Keratinocyte (primary cell): ENCODE measurements around the gene MRPL32. TPM values are rescaled to one million over a fixed set of nuclear protein-coding genes. Genes with fewer than 3 reads are reported as not detected.

ENCODE experiments used
- DNase-seq: peaks from one replicate; pipeline ENCODE4 v3.0.0-alpha.2; 2011; ENCODE audit warnings: low read depth, missing footprints, low spot score
- FAIRE-seq: peaks from 2 replicates; lab custom pipeline; 2011; peaks lifted over from hg19 to GRCh38; lab: Jason Lieb, UNC
- H2AFZ ChIP-seq: 2 replicates; pipeline ENCODE4 v1.6.0; 2012; ENCODE audit warnings: low read length, control low read depth, inconsistent platforms; ENCODE audit not compliant: control insufficient read depth
- H3K27ac ChIP-seq: 2 replicates; pipeline ENCODE4 v1.5.1; 2011; ENCODE audit warnings: low read length; ENCODE audit not compliant: control insufficient read depth, insufficient read depth
- H3K27me3 ChIP-seq: 3 replicates; pipeline ENCODE4 v1.6.0; 2011; ENCODE audit warnings: low read length; ENCODE audit not compliant: control insufficient read depth, insufficient read depth; ENCODE audit errors: extremely low read depth
- H3K36me3 ChIP-seq, 2 experiments: 2 replicates in 1 of 2; 3 replicates in 1 of 2; pipeline ENCODE4 v1.5.1; 2011; ENCODE audit warnings: low read length in 2 of 2, mild to moderate bottlenecking in 1 of 2; ENCODE audit not compliant: control insufficient read depth in 2 of 2, insufficient read depth in 2 of 2; ENCODE audit errors: extremely low read depth in 1 of 2
- H3K4me1 ChIP-seq: 3 replicates; pipeline ENCODE4 v1.5.1; 2011; ENCODE audit warnings: low read length; ENCODE audit not compliant: control insufficient read depth, insufficient read depth; ENCODE audit errors: extremely low read depth
- H3K4me2 ChIP-seq: 3 replicates; pipeline ENCODE4 v1.6.0; 2011; ENCODE audit warnings: low read depth, low read length; ENCODE audit not compliant: control insufficient read depth, insufficient read depth; ENCODE audit errors: extremely low read depth
- H3K4me3 ChIP-seq, 3 experiments: fragments of 200-600 bp in 1 of 3; sonication (generic) in 1 of 3; 2 replicates in 2 of 3; 3 replicates in 1 of 3; pipeline ENCODE4 v1.5.1; 2011 to 2016; ENCODE audit warnings: low read length in 3 of 3, mild to moderate bottlenecking in 3 of 3, control low read depth in 2 of 3, inconsistent platforms in 1 of 3, low read depth in 1 of 3, mixed read lengths in 1 of 3, mixed run types in 1 of 3, moderate library complexity in 1 of 3; ENCODE audit not compliant: control insufficient read depth in 2 of 3, insufficient read depth in 2 of 3; ENCODE audit errors: extremely low read depth in 1 of 3
- H3K79me2 ChIP-seq: 2 replicates; pipeline ENCODE4 v1.6.0; 2012; ENCODE audit warnings: low read length; ENCODE audit not compliant: control insufficient read depth, insufficient read depth
- H3K9ac ChIP-seq: 3 replicates; pipeline ENCODE4 v1.6.0; 2011; ENCODE audit warnings: low read length; ENCODE audit not compliant: control insufficient read depth, insufficient read depth; ENCODE audit errors: extremely low read depth
- H3K9me1 ChIP-seq: 3 replicates; pipeline ENCODE4 v1.6.0; 2011; ENCODE audit warnings: low read length; ENCODE audit not compliant: control insufficient read depth, insufficient read depth; ENCODE audit errors: extremely low read depth
- H3K9me3 ChIP-seq: 2 replicates; pipeline ENCODE4 v1.5.1; 2012; ENCODE audit warnings: low read depth, low read length; ENCODE audit not compliant: control insufficient read depth
- H4K20me1 ChIP-seq: 3 replicates; pipeline ENCODE4 v1.6.0; 2011; ENCODE audit warnings: low read length; ENCODE audit not compliant: control insufficient read depth, insufficient read depth; ENCODE audit errors: extremely low read depth
- CTCF ChIP-seq, 3 experiments: IDR thresholded peaks in 1 of 3; conservative IDR thresholded peaks in 1 of 3; optimal IDR thresholded peaks in 1 of 3; 2 replicates in 2 of 3; 3 replicates in 1 of 3; pipeline versions ENCODE3 to v1.5.1; 2011; ENCODE audit warnings: low read length in 3 of 3, mild to moderate bottlenecking in 3 of 3, moderate library complexity in 2 of 3, control low read depth in 1 of 3, inconsistent platforms in 1 of 3; ENCODE audit not compliant: insufficient read depth in 2 of 3; ENCODE audit errors: extremely low read depth in 1 of 3
- EZH2 ChIP-seq: IDR thresholded peaks from one replicate; pipeline ENCODE4 v1.6.1; 2012; ENCODE audit warnings: inconsistent platforms, mild to moderate bottlenecking, low read length, moderate library complexity
- dilution Hi-C: fragments of 300-500 bp; cut with MboI; formaldehyde crosslinking; loops from one replicate; pipeline ENCODE4 v1.7.0; 2020; ENCODE audit warnings: low sequenced_read_pairs; ENCODE audit not compliant: extremely low pct_ligation_motif_present
- polyA plus RNA-seq, 5 experiments: library from polyadenylated mRNA; depleted of rRNA in 3 of 5; stranded (reverse) in 3 of 5; stranded (forward) in 1 of 5; unstranded in 1 of 5; fragments of >200 nt; gene quantifications; 1 replicate in 1 of 5; 2 replicates in 3 of 5; 3 replicates in 1 of 5; pipeline versions ENCODE4 v1.2.1 to v1.2.3, GENCODE V29; 2011 to 2012; ENCODE audit warnings: missing spikeins in 2 of 5, low read depth in 1 of 5, low replicate concordance in 1 of 5

MRPL32 gene
- polyA plus RNA-seq, 1 donor (not counting 4 experiments of a cell fraction or from before 2014, with no cell fraction given) = 86.1 TPM

- no peak for FAIRE-seq
- Histone ChIP-seq H3K27ac (no peak overlapping the region), H3K9ac (no peak overlapping the region), H2AFZ (no peak overlapping the region), H4K20me1 (no peaks in the 10 kb centered on the region), H3K4me3 (no peak overlapping the region), H3K27me3 (no peaks in the 10 kb centered on the region), H3K79me2 (no peaks in the 10 kb centered on the region), H3K4me2 (no peak overlapping the region), H3K9me1 (no peaks in the 10 kb centered on the region), H3K4me1 (no peaks in the 10 kb centered on the region), H3K36me3 (no peaks in the 10 kb centered on the region), H3K9me3 (no peaks in the 10 kb centered on the region)
- DNase-seq = no peak
- TF ChIP-seq CTCF (optimal IDR thresholded peaks at IDR 0.05 in 1 of 3, IDR thresholded peaks at IDR 0.05 in 1 of 3, conservative IDR thresholded peaks at IDR 0.05 in 1 of 3; ENCODE audit: extremely low read depth in 1 of 3, insufficient read depth in 2 of 3, low read length in 3 of 3) = no peak
- TF ChIP-seq EZH2 = no peak
- dilution Hi-C loops = no loop called here
Observed at GRCh38 chr7:42902331-42902730, 29.8 kb upstream of the MRPL32 start.

- H3K27me3 ChIP-seq = no peaks in the 10 kb centered on the region
- peaks cover 6% of the 10 kb centered on the region for H3K4me1 ChIP-seq
- no peaks in the 10 kb centered on the region for H4K20me1 ChIP-seq
- FAIRE-seq = no peak
- no peak for TF ChIP-seq EZH2
- no peak for TF ChIP-seq CTCF (optimal IDR thresholded peaks at IDR 0.05 in 1 of 3, IDR thresholded peaks at IDR 0.05 in 1 of 3, conservative IDR thresholded peaks at IDR 0.05 in 1 of 3; ENCODE audit: extremely low read depth in 1 of 3, insufficient read depth in 2 of 3, low read length in 3 of 3)
- H3K79me2 ChIP-seq = peaks cover under 1% of the 10 kb centered on the region
- H2AFZ ChIP-seq = no peak overlapping the region
- dilution Hi-C loops = no loop called here
- no peak overlapping the region for H3K9ac ChIP-seq
- no peaks in the 10 kb centered on the region for H3K9me1 ChIP-seq
- no peak for DNase-seq
- H3K4me3 ChIP-seq = no peak overlapping the region
- H3K4me2 ChIP-seq = no peak overlapping the region
- peaks cover 0 to 4% of the 10 kb centered on the region in 2 experiments for H3K36me3 ChIP-seq
- H3K9me3 ChIP-seq = no peaks in the 10 kb centered on the region
- H3K27ac ChIP-seq = no peak overlapping the region
Observed at GRCh38 chr7:42906181-42906580, 26.0 kb upstream of the MRPL32 start.
